ENCODE measurements around the gene RGS12.

The RGS12 gene

DNA sequence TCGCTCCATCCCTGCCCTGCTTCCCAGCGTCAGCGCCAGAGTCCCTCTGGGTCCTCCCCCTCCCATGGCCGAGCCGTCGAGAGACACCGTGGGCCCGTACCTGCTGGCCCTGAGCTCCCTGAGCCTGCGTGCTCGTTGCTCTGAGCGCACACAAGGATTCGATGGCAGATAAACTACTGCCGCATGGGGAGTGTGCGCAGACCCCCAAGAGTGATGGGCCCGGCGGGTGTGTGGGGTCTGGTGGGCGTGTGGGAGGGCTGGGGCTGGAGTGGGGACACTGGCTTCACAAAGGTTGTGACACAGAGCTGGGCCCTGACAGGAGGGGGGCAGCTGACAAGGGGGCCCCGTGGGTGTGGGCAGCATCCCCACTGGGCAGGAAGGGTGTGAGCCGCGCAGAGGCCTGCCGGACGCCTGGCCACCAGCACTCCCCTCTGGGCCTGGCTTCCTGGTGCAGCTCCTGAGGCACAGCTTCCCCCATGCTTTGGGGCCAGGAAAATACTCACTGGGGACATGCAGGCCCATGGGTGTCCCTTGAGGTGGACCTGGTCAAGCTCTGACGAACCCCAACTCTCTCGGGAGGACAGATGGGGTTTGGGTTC lies 4.8 kb upstream of the RGS12 start:
- TF ChIP-seq, protein P1, sequence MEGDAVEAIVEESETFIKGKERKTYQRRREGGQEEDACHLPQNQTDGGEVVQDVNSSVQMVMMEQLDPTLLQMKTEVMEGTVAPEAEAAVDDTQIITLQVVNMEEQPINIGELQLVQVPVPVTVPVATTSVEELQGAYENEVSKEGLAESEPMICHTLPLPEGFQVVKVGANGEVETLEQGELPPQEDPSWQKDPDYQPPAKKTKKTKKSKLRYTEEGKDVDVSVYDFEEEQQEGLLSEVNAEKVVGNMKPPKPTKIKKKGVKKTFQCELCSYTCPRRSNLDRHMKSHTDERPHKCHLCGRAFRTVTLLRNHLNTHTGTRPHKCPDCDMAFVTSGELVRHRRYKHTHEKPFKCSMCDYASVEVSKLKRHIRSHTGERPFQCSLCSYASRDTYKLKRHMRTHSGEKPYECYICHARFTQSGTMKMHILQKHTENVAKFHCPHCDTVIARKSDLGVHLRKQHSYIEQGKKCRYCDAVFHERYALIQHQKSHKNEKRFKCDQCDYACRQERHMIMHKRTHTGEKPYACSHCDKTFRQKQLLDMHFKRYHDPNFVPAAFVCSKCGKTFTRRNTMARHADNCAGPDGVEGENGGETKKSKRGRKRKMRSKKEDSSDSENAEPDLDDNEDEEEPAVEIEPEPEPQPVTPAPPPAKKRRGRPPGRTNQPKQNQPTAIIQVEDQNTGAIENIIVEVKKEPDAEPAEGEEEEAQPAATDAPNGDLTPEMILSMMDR (IDR thresholded peaks at IDR 0.05; ENCODE audit: control insufficient read depth, extremely low read depth, insufficient read depth) = no peak
- no peak for DNase-seq (ENCODE audit: low read depth)
- no peak overlapping the region for H3K4me3 ChIP-seq (ENCODE audit: low read depth, low read length)

- H3K4me3 ChIP-seq (ENCODE audit: low read depth, low read length) = no peak overlapping the region
- TF ChIP-seq, protein P1 (IDR thresholded peaks at IDR 0.05; ENCODE audit: control insufficient read depth, extremely low read depth, insufficient read depth) = no peak
- no peak for DNase-seq (ENCODE audit: low read depth)
Measured at GRCh38 chr4:3288571-3289094, 4.2 kb upstream of the RGS12 start.

GRCh38 chr4:3290476-3290875 lies 2.3 kb upstream of the RGS12 start:
- no peak for DNase-seq (ENCODE audit: low read depth)
- no peak overlapping the region for H3K4me3 ChIP-seq (ENCODE audit: low read depth, low read length)
- TF ChIP-seq, protein P1 (IDR thresholded peaks at IDR 0.05; ENCODE audit: control insufficient read depth, extremely low read depth, insufficient read depth) = no peak

- DNase-seq (ENCODE audit: low read depth) = no peak
- TF ChIP-seq, protein P1 (IDR thresholded peaks at IDR 0.05; ENCODE audit: control insufficient read depth, extremely low read depth, insufficient read depth) = no peak
- peak overlapping the region; percentile 76 for H3K4me3 ChIP-seq (ENCODE audit: low read depth, low read length)
Measured at GRCh38 chr4:3290889-3291321, 1.9 kb upstream of the RGS12 start.

DNA sequence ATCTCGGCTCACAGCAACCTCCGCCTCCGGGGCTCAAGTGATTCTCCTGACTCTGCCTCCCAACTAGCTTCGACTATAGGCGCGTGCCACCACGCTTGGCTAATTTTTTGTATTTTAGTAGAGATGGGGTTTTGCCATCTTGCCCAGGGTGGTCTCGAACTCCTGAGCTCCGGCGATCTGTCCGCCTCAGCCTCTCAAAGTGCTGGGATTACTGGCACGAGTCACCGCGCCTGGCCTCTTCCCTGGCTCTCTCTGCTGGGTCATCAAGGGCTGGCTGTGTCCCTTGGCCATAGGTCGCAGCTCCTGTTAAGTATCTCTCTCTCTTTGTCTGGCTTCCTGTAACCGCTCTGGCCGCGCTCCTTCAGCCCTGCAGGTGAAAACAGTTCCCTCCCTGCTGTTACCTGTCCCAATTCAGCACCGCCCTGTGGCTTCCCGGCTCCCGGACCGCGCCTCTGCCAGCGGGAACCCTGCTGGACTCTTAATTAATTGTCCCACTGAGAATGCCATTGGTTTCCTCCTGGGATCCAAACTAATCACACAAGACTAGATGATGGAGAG lies 1.3 kb upstream of the RGS12 start:
- TF ChIP-seq, protein P1 (IDR thresholded peaks at IDR 0.05; ENCODE audit: control insufficient read depth, extremely low read depth, insufficient read depth) = peak; percentile 6; the same call in 1 of the 2 replicates
- H3K4me3 ChIP-seq (ENCODE audit: low read depth, low read length) = peak overlapping the region; percentile 76
- peak; percentile 71 for DNase-seq (ENCODE audit: low read depth)

DNA sequence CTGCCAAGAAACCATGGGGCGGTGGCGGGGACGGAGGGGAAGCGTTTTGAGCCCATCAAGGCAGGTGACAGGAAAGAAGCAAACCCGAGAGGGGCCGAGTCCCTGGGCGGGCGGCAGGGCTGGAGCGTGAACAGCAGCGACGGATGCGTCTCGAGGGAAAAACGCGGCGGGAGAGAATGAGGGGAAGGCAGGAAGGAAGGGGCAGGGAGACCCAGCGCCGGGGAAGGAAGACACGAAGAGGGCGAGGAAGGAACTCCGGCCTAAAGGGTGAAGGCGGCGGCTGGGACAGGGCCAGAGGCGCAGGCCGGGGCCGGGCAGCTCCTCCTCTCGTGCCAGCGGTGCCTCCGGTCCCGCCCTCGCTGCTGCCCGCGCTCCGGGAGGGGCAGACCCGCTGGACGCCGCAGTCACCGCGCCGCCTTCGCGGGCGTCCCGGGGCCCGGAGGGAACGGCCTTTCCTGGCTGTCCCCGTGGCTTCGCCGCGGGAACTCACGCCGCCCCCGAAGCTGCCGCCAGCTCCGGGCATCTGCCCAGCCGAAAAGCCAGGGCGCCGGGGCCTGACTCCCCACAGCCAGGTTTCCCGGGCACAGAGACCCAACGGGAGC lies 751 bp upstream of the RGS12 start:
- TF ChIP-seq, protein P1 (IDR thresholded peaks at IDR 0.05; ENCODE audit: control insufficient read depth, extremely low read depth, insufficient read depth) = no peak
- H3K4me3 ChIP-seq (ENCODE audit: low read depth, low read length) = peak overlapping the region; percentile 76
- DNase-seq (ENCODE audit: low read depth) = no peak

Data from LNCaP clone FGC (cell line).